Measurements from ENCODE around the gene SPINT2. TPM values are rescaled to one million over a fixed set of nuclear protein-coding genes. Genes with fewer than 3 reads are reported as not detected.

SPINT2 gene
- total RNA-seq, 4 donors from 2014 or later = 4.7 to 46.7 (median 12.8) TPM

DNA sequence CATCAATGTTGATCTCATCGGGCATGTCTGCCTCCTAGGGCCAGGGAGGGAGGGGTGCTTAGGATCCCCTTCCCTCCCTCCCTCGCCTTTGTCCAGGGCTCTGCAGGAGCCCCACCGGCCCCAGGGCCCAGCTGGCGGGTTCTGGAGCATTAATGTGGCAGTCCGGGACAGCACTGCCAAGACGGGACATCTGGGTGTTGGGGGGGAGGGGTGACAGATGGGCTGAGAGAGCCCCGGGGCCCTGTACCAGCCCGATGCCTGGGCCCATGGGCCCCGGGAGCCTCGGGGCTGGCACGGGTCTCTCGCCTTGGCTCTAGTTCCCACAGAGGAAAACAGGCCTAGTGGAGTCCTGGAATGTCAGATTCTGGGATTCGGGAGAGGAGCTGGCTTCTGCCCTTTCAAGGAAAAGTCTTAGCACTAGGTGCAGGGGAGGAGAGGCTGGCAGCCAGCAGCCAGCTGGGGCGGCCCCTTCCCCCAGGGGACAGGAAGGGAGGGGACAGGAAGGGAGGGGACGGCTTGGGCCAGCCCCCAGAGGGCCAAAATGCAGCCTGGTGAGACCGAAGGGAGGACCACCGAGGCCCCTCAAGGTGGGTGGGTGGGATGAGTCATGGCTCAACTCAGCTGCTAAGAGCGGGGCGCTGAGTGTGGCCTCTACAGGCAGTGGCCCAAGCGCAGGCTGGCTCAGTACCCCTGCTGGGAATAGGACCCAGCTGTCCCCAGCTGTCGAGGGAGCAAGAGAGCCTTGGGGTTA, 11.3 kb upstream of the SPINT2 start:
- TF ChIP-seq, protein P1, sequence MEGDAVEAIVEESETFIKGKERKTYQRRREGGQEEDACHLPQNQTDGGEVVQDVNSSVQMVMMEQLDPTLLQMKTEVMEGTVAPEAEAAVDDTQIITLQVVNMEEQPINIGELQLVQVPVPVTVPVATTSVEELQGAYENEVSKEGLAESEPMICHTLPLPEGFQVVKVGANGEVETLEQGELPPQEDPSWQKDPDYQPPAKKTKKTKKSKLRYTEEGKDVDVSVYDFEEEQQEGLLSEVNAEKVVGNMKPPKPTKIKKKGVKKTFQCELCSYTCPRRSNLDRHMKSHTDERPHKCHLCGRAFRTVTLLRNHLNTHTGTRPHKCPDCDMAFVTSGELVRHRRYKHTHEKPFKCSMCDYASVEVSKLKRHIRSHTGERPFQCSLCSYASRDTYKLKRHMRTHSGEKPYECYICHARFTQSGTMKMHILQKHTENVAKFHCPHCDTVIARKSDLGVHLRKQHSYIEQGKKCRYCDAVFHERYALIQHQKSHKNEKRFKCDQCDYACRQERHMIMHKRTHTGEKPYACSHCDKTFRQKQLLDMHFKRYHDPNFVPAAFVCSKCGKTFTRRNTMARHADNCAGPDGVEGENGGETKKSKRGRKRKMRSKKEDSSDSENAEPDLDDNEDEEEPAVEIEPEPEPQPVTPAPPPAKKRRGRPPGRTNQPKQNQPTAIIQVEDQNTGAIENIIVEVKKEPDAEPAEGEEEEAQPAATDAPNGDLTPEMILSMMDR (IDR thresholded peaks at IDR 0.05; ENCODE audit: low read depth) = no peak

GRCh38 chr19:38253788-38254187, 10.6 kb upstream of the SPINT2 start:
- TF ChIP-seq, protein P1 (IDR thresholded peaks at IDR 0.05; ENCODE audit: low read depth) = no peak

- TF ChIP-seq, protein P1 (IDR thresholded peaks at IDR 0.05; ENCODE audit: low read depth) = no peak
Measured at GRCh38 chr19:38255383-38256014, 8.9 kb upstream of the SPINT2 start.

DNA sequence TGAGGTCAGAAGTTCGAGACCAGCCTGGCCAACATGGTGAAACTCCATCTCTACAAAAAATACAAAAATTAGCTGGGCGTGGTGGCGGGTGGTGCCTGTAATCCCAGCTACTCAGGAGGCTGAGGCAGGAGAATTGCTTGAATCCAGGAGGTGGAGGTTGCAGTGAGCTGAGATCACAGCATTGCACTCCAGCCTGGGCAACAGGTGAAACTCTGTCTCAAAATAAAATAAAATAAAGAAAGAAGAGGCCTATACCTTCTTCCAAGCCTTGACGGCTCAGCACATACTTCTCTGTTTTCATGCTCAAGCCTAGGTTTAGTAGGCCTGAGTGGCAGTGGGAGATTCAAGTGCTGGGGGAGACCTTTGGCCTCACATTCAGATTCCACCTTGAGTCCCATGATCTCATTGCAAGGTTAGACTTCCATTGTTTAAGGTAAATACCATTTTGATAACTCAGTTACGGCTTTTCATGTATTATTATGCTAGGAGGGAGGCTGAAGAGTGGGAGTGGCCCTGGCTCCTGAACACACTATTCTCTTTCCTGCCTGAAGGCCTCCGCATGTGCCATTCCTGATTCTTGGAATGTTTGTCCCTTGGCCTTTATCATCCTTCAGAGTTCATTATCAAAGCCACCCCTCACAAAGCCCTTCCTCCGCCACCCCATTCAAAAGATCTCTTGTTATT, 1.6 kb upstream of the SPINT2 start:
- TF ChIP-seq, protein P1 (IDR thresholded peaks at IDR 0.05; ENCODE audit: low read depth) = no peak

DNA sequence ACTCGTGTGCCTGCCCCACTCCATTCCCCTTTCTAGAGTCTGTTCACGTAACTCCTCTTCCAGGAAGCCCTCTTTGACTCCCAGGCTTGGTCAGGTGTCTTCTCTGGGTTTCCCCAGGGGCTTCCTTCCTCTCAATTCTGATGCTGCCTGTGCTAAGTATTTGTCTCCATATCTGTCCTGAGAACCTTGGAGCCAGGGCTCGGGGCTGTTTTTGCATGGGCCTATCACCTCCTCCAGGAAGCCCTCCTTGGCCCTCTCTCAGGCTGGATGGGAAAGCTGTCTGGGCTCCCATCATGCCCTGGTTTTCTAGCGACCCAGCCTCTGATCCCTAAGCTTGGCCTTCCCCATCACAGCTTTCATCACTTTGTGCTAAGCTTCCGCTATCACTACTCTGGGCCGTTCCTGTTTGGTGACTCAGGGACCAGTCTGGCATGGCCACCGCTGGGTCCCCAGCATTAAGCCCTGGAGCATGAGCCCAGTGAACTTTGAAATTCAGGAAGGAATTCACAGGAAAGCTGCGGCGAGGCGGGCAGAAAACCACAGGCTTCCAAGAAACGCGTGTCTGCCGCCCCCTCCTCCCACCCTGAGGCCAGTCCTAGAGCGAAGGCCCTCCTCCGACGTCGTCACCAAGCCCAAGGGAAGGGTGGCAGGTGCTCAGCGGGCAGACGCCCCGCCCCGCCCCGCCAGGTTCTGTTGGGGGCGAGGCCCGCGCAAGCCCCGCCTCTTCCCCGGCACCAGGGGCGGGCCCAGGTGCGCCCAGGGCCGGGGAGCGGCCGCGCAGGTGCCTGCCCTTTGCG, 486 bp upstream of the SPINT2 start:
- TF ChIP-seq, protein P1 (IDR thresholded peaks at IDR 0.05; ENCODE audit: low read depth) = no peak

GRCh38 chr19:38265213-38265861, 964 bp downstream of the SPINT2 start:
- TF ChIP-seq, protein P1 (IDR thresholded peaks at IDR 0.05; ENCODE audit: low read depth) = no peak
